ENCODE data around the gene YES1. TPM values are rescaled to one million over a fixed set of nuclear protein-coding genes. Genes with fewer than 3 reads are reported as not detected.

YES1 gene
- total and polyA plus RNA-seq, 2 of the 13 experiments (the other 11 are each of a cell fraction or from before 2014, with no cell fraction given): 17.2 to 70.8 TPM

DNA sequence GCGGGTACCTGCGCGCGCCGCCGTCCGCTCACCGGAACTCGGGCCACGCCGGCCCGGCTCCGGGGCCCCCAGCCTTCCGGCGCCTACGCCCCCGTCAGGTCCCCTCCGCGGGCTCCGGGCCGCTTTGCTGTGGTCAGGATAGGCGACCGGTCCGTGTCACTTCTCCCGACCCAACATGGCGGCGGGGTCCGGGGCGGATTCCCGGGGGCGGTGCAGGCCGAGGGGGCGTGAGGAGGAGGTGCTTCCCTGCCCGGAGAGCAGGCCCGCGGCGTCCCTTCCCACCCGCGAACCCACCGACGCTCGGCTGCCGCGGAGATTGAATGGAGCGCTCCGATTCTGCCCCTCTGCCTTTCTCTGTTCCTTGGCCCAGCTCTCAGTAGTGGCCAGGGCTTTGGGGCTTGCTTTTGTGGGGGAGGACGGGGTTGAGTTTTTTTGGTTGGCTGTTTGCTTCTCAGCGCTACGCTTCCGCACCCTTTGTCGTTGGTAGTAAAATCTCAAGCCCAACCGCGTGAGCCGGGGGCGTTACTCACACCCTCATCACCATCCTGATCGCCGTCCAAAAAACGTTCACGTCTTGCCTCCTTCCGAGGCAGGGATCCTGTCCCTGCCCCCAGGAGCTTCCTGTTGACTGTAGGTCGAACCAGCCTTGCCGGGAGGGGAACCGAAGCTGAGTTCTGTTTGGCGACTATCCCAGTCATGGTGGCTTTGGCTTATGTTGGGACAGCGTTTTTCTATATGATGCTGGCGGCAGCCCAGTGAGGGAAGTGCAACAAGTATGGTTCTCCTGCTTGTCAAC lies 532 bp upstream of the YES1 start (continued):
- TF ChIP-seq ARID5B (CRISPR knock-in tag; IDR thresholded peaks at IDR 0.05) (no peak; the same call in 1 of the 2 replicates), PPARG (CRISPR knock-in tag; conservative IDR thresholded peaks at IDR 0.05) (no peak), SKI (IDR thresholded peaks at IDR 0.05; ENCODE audit: partially characterized antibody) (no peak), ZNF256 (CRISPR knock-in tag; conservative IDR thresholded peaks at IDR 0.05) (no peak), ZBTB37 (CRISPR knock-in tag; IDR thresholded peaks at IDR 0.05) (no peak), ZNF556 (CRISPR knock-in tag; IDR thresholded peaks at IDR 0.05; ENCODE audit: borderline replicate concordance) (no peak), ZNF160 (CRISPR knock-in tag; IDR thresholded peaks at IDR 0.05) (no peak; the same call in 1 of the 2 replicates), BRD4 (CRISPR knock-in tag; IDR thresholded peaks at IDR 0.05) (0 out of 2 replicates have a peak, but pooled peaks have one; percentile 46), MAZ (IDR thresholded peaks at IDR 0.05; ENCODE audit: borderline replicate concordance, low read depth, low read length) (peak; percentile 84), MAZ (CRISPR knock-in tag; IDR thresholded peaks at IDR 0.05; ENCODE audit: low read depth) (peak; percentile 71), ZNF234 (CRISPR knock-in tag; conservative IDR thresholded peaks at IDR 0.05) (no peak), SYNCRIP (IDR thresholded peaks at IDR 0.05; ENCODE audit: insufficient read depth, low read depth, low read length) (no peak), ZNF572 (CRISPR knock-in tag; IDR thresholded peaks at IDR 0.05) (0 out of 2 replicates have a peak, but pooled peaks have one; percentile 45), ZNF891 (CRISPR knock-in tag; IDR thresholded peaks at IDR 0.05) (peak; percentile 57; the same call in 1 of the 2 replicates), FOXJ3 (CRISPR knock-in tag; IDR thresholded peaks at IDR 0.05; ENCODE audit: borderline replicate concordance) (no peak), SALL1 (CRISPR knock-in tag; IDR thresholded peaks at IDR 0.05) (no peak; the same call in 1 of the 2 replicates), TERF1 (CRISPR knock-in tag; IDR thresholded peaks at IDR 0.05) (no peak), ZNF660 (CRISPR knock-in tag; IDR thresholded peaks at IDR 0.05; ENCODE audit: borderline replicate concordance, low read depth) (no peak), ONECUT2 (CRISPR knock-in tag; IDR thresholded peaks at IDR 0.05) (no peak)
- TF ChIP-seq, protein P1, sequence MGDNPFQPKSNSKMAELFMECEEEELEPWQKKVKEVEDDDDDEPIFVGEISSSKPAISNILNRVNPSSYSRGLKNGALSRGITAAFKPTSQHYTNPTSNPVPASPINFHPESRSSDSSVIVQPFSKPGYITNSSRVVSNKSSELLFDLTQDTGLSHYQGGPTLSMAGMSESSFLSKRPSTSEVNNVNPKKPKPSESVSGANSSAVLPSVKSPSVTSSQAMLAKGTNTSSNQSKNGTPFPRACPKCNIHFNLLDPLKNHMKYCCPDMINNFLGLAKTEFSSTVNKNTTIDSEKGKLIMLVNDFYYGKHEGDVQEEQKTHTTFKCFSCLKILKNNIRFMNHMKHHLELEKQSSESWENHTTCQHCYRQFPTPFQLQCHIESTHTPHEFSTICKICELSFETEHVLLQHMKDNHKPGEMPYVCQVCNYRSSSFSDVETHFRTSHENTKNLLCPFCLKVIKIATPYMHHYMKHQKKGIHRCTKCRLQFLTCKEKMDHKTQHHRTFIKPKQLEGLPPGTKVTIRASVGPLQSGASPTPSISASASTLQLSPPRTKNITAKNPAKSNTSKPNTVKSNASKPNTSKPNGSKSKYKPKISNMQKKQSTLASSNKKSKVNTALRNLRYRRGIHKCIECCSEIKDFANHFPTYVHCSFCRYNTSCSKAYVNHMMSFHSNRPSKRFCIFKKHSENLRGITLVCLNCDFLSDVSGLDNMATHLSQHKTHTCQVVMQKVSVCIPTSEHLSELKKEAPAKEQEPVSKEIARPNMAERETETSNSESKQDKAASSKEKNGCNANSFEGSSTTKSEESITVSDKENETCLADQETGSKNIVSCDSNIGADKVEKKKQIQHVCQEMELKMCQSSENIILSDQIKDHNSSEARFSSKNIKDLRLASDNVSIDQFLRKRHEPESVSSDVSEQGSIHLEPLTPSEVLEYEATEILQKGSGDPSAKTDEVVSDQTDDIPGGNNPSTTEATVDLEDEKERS (CRISPR knock-in tag; IDR thresholded peaks at IDR 0.05): no peak

Data from HepG2 (cell line).